ENCODE results near the gene TMEM51.

GRCh38 chr1:15106608-15107007, 46.9 kb upstream of the TMEM51 start:
- no peak for TF ChIP-seq MXI1 (IDR thresholded peaks at IDR 0.05; ENCODE audit: borderline replicate concordance, low read depth, low read length)
- TF ChIP-seq CTCF (conservative IDR thresholded peaks at IDR 0.05; ENCODE audit: low read depth, low read length): no peak
- no peak for TF ChIP-seq POLR2A (IDR thresholded peaks at IDR 0.05; ENCODE audit: low read depth, low read length)
- TF ChIP-seq RAD21 (IDR thresholded peaks at IDR 0.05; ENCODE audit: low read length): no peak

All from IMR-90 (cell line).